Stomach (tissue), 4 donors: Measurements from ENCODE around the gene NSMCE1.

ENCODE experiments used
- CTCF ChIP-seq, 7 experiments: fragments of 450-650 bp in 4 of 7; fragments of 200-600 bp in 3 of 7; sonication (generic) in 3 of 7; IDR thresholded peaks; one replicate each; pipeline ENCODE4 v1.5.1; 2016 to 2019; ENCODE audit warnings: antibody characterized with exemption in 7 of 7, control low read depth in 2 of 7, mild to moderate bottlenecking in 1 of 7
- EP300 ChIP-seq: sonication (generic); formaldehyde crosslinking; IDR thresholded peaks from one replicate; pipeline ENCODE4 v1.6.1; 2017; ENCODE audit warnings: antibody characterized with exemption
- POLR2AphosphoS5 ChIP-seq, 3 donors: sonication (generic); formaldehyde crosslinking; IDR thresholded peaks; one replicate each; pipeline ENCODE4 v1.6.1; 2016; ENCODE audit warnings: antibody characterized with exemption in 3 of 3

- TF ChIP-seq CTCF (IDR thresholded peaks at IDR 0.05), result no peak
- no peak for TF ChIP-seq EP300
- no peak for TF ChIP-seq POLR2AphosphoS5 (IDR thresholded peaks at IDR 0.05)
Measured at GRCh38 chr16:27182906-27183405, 85.6 kb downstream of the NSMCE1 start.
